RWPE1 (cell line): ENCODE data around the gene ARHGEF12.

Source experiments
- CTCF ChIA-PET: fragments of 350-600 bp; sonication (Branson Sonifier 250); formaldehyde crosslinking; extraction: SDS; loops from one replicate; lab custom pipeline; 2021; lab: Yijun Ruan, JAX
- POLR2A ChIA-PET: fragments of 400-600 bp; formaldehyde crosslinking; extraction: SDS; loops from one replicate; lab custom pipeline; 2020; ENCODE audit warnings: antibody characterized with exemption; ENCODE audit not compliant: low non-redundant PET; lab: Yijun Ruan, JAX
- DNase-seq: peaks from one replicate; pipeline ENCODE4 v3.0.0; 2012; ENCODE audit warnings: low spot score
- H3K27ac ChIP-seq: fragments of 450-650 bp; 2 replicates; pipeline ENCODE4 v1.5.1; 2017
- TF ChIP-seq, protein P1 (sequence below): fragments of 450-650 bp; conservative IDR thresholded peaks from 2 replicates; pipeline ENCODE4 v1.5.1; 2017; ENCODE audit warnings: low read depth, mild to moderate bottlenecking

ARHGEF12 gene

DNA sequence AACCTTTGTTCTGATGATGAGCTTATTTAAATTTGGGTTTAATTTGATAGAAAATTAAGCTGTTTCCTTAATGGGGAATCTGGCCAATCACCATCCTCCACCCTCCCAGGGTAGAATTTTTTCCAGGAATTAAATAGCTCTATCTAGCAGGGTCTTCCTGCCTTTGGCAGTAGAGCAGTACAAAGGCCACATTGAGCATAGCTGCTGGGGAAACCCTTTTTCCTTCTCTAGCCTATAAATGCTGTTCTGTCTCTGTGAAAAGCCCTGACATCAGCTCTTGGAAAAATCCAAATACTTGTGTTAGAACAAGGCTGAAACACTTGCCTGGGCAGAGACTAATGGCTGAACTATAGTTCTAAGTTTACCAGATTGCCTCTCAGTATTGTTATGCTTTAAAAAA is 55.1 kb downstream of the ARHGEF12 start:
- CTCF ChIA-PET: interaction anchor here (1.7 kb wide), 1 partner anchor 9 kb away, joined by 7 read pairs; no protein-coding TSS in a partner anchor
- no peak overlapping the region for H3K27ac ChIP-seq
- POLR2A ChIA-PET: no interaction called here
- no peak for DNase-seq
- TF ChIP-seq, protein P1, sequence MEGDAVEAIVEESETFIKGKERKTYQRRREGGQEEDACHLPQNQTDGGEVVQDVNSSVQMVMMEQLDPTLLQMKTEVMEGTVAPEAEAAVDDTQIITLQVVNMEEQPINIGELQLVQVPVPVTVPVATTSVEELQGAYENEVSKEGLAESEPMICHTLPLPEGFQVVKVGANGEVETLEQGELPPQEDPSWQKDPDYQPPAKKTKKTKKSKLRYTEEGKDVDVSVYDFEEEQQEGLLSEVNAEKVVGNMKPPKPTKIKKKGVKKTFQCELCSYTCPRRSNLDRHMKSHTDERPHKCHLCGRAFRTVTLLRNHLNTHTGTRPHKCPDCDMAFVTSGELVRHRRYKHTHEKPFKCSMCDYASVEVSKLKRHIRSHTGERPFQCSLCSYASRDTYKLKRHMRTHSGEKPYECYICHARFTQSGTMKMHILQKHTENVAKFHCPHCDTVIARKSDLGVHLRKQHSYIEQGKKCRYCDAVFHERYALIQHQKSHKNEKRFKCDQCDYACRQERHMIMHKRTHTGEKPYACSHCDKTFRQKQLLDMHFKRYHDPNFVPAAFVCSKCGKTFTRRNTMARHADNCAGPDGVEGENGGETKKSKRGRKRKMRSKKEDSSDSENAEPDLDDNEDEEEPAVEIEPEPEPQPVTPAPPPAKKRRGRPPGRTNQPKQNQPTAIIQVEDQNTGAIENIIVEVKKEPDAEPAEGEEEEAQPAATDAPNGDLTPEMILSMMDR: no peak

DNA sequence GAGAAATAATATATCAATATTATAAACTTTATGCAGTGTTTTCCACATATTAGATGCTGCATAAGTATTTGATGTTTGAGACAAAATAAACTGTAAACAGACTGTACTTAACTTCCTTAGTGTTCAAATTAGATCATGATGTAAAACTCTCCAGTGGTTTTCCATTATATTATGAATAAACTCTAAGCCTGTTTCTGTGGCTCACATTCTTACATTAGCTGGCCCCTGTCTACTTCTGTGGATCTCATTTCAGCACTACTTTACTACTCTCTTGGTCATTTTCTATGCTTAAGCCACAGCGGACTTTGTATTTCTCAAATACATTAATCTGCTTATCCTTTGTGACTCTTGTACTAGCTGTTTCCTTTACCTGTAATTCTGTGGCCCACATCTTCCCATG is 55.6 kb downstream of the ARHGEF12 start:
- ChIA-PET CTCF (interaction anchor here (1.7 kb wide), 1 partner anchor 9 kb away, joined by 7 read pairs; no protein-coding TSS in a partner anchor), POLR2A (no interaction called here)
- DNase-seq: no peak
- H3K27ac ChIP-seq: no peak overlapping the region
- TF ChIP-seq, protein P1: no peak

DNA sequence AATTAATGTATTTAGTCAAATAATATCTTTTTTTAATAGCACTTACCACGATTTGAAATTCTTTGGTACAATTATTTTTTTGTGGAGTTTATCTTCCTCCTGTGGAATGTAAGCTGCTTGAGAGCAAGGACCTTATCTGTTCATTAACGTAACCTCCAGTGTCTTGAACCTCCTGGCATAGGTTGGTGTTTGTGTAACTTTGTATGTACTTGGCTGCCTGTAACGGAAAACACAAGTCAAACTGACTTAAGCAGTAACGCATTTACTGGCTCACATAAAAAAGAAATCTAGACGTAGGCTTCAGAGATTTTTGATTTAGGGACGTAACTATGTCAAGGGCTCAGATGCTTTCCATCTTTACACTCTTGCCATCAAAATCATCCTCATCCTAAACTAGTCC is 56.1 kb downstream of the ARHGEF12 start:
- POLR2A ChIA-PET: no interaction called here
- H3K27ac ChIP-seq: no peak overlapping the region

DNA sequence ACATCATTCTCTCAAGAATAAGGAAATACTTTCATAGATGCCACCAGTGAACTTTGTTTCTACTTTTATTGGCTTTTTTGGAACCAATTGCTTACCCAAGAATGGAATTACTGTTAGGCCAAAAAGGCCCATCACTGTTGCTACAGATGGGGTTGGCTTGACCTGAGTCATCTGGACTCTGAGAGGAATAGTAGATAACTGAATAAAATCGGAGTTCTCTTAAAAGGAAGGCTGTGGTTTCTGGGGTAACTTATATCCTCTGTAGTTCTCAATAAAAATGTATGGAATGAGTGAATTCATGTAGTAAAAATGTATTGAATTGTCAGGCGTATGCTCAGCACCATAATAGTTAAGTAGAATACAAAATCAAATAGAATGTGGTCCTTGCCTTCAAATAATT is 56.6 kb downstream of the ARHGEF12 start:
- TF ChIP-seq, protein P1: no peak
- DNase-seq: no peak
- CTCF ChIA-PET: no interaction called here

More for the DNA sequence above, 56.1 kb downstream of the ARHGEF12 start:
- CTCF ChIA-PET: interaction anchor here (1.7 kb wide), 1 partner anchor 8 kb away, joined by 7 read pairs; no protein-coding TSS in a partner anchor
- TF ChIP-seq, protein P1: no peak
- no peak for DNase-seq

DNA sequence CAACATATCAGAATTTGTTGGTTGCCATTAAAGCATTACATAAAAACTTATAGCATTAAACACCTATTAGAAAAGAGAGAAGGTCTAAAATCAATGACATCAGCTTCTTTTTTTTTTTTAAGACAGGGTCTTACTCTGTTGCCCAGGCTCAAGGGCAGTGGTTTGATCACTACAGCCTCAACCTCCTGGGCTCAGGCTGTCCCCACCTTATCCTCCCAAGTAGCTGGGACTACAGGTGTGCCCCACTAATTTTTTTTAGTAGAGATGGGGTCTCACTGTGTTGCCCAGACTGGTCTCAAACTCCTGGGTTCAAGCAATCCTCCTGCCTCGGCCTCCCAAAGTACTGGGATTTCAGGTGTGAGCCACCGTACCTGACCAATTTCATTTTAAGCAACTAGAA is 57.9 kb downstream of the ARHGEF12 start:
- CTCF ChIA-PET: no interaction called here
- TF ChIP-seq, protein P1: no peak

More for the DNA sequence above, 56.6 kb downstream of the ARHGEF12 start:
- POLR2A ChIA-PET: no interaction called here
- H3K27ac ChIP-seq: no peak overlapping the region

DNA sequence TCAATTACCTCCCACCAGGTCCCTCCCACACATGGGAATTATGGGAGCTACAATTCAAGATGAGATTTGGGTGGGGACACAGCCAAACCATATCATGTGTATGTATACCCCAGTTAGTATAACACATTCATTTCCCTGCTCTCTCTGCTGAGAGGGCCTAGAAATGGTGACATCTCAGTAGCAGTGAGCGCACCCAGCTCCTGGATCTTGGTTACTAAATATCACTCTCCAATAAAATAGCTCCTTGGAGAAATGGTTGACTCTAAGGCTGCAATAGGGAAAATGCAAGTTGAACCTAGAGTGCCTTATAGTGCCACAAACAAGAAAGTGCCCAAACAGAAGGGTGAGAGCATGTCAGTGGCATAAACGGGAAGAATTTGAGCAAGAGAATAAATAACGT is 59.6 kb downstream of the ARHGEF12 start:
- CTCF ChIA-PET: no interaction called here
- H3K27ac ChIP-seq: no peak overlapping the region
- TF ChIP-seq, protein P1: no peak
- POLR2A ChIA-PET: interaction anchor here (0.6 kb wide), 1 partner anchor 49 kb away, joined by 3 read pairs; no protein-coding TSS in a partner anchor
- DNase-seq: no peak

More for the DNA sequence above, 57.9 kb downstream of the ARHGEF12 start:
- no peak for DNase-seq
- no peak overlapping the region for H3K27ac ChIP-seq
- POLR2A ChIA-PET: no interaction called here
